Stimulated activated CD8-positive, alpha-beta memory T cell treated with anti-CD3 and anti-CD28 coated beads, Interleukin-12 subunit alpha, Interleukin-12 subunit beta, amount 100 ng/mL, for 1 hour (primary cell): ENCODE results near the gene NF2.

Experiments used
- DNase-seq: peaks from one replicate; pipeline ENCODE4 v3.0.0-alpha.2; 2020; ENCODE audit warnings: low read depth

Gene NF2

GRCh38 chr22:29665486-29665885, 62.1 kb downstream of the NF2 start:
- DNase-seq = no peak

GRCh38 chr22:29668673-29669072, 65.2 kb downstream of the NF2 start:
- DNase-seq = no peak

- no peak for DNase-seq
These were observed 67.2 kb downstream of the NF2 start for GRCh38 chr22:29670626-29671025.

GRCh38 chr22:29673361-29674066, 70.1 kb downstream of the NF2 start:
- DNase-seq = no peak

GRCh38 chr22:29674121-29674520, 70.7 kb downstream of the NF2 start:
- no peak for DNase-seq

GRCh38 chr22:29679316-29679715, 75.9 kb downstream of the NF2 start:
- no peak for DNase-seq

- no peak for DNase-seq
These were observed 80.1 kb downstream of the NF2 start for GRCh38 chr22:29683536-29683935.

- DNase-seq = no peak
These were observed 80.8 kb downstream of the NF2 start for GRCh38 chr22:29684244-29684643.

- no peak for DNase-seq
These were observed 85.9 kb downstream of the NF2 start for GRCh38 chr22:29689206-29689879.

- DNase-seq = no peak
These were observed 86.4 kb downstream of the NF2 start for GRCh38 chr22:29689880-29690213.

- no peak for DNase-seq
These were observed 87.0 kb downstream of the NF2 start for GRCh38 chr22:29690476-29690875.

GRCh38 chr22:29691636-29692326, 88.3 kb downstream of the NF2 start:
- DNase-seq = no peak

GRCh38 chr22:29692327-29692640, 88.9 kb downstream of the NF2 start:
- no peak for DNase-seq

- DNase-seq = no peak
These were observed 89.7 kb downstream of the NF2 start for GRCh38 chr22:29693161-29693560.

- DNase-seq = no peak
These were observed 90.2 kb downstream of the NF2 start for GRCh38 chr22:29693671-29694070.

- no peak for DNase-seq
These were observed 91.9 kb downstream of the NF2 start for GRCh38 chr22:29695129-29695926.

GRCh38 chr22:29697853-29698598, 94.6 kb downstream of the NF2 start:
- DNase-seq = no peak

- DNase-seq = no peak
These were observed 96.9 kb downstream of the NF2 start for GRCh38 chr22:29700206-29700899.

- DNase-seq = no peak
These were observed 97.4 kb downstream of the NF2 start for GRCh38 chr22:29700900-29701154.

GRCh38 chr22:29701155-29701999, 97.9 kb downstream of the NF2 start:
- no peak for DNase-seq
